Stimulated activated CD4-positive, alpha-beta T cell treated with anti-CD3 and anti-CD28 coated beads, TNF-alpha, amount 100 ng/mL, for 1 hour (primary cell): ENCODE results near the gene EDN2.

Source experiments
- DNase-seq, 3 donors: peaks; one replicate each; pipeline ENCODE4 v3.0.0-alpha.2; 2020; ENCODE audit warnings: low read depth in 3 of 3, low spot score in 1 of 3

The EDN2 gene

DNA sequence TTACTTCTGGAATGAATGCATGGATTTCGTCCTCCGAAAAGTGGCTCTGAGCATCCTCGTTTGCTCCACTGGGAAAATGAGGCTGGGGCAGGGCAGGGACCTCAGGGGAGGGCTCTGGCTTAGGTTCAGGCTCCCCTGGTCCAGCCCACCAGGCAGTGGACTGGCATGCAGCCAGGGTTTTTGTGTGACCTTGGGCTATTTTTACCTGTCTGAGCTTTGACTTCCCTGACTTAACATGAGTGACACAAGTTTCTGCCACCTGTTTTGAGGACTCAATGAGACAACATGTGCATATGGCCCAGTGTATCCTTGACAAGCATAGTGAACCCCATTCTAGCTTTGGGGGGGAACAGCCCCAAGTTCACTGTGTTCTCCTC lies 32.6 kb upstream of the EDN2 start:
- no peak for DNase-seq

- DNase-seq: peak in 2 of 3 donors; percentile 27 to 52
Measured at GRCh38 chr1:41516168-41517061, 31.9 kb upstream of the EDN2 start.

DNA sequence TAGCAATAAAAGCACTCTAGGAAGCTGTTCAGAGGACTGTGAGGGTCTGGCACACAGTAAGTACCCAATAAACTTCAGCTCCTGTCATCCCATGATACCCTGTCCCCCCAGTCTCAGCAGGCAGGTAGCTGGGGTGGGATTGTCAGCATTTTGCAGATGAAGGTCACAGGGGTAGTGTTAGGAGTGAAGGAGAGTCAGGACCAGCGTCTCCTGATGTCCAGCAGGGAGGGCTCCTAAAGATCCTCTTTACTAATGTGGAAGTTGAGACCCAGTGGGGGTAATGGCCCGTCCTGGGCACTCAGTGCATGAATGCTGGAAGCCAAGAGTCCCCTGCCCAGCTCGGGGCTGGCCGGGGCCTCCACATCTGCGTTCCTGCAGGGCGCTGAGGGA lies 31.3 kb upstream of the EDN2 start:
- DNase-seq: no peak

GRCh38 chr1:41515131-41515678 lies 30.7 kb upstream of the EDN2 start:
- DNase-seq: no peak

DNA sequence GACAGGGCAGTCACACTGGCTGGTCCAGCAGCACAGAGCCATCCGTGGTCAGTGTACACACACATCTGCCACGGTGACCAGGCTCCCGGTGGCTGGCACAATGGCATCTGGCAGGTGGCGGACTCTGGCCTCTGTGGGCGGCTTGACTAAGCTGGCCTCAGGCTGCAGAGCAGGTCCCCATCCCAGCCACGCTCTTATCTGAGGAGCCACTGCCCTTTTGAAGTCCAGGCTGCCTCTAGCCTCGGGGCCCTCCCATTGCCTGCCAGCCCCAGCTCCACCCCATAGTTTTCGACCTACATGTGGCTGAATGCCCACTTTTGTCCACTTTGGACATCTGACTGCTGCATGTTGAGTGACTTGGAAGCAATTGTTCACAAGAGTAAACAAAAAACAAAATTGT lies 29.9 kb upstream of the EDN2 start:
- DNase-seq: no peak

DNA sequence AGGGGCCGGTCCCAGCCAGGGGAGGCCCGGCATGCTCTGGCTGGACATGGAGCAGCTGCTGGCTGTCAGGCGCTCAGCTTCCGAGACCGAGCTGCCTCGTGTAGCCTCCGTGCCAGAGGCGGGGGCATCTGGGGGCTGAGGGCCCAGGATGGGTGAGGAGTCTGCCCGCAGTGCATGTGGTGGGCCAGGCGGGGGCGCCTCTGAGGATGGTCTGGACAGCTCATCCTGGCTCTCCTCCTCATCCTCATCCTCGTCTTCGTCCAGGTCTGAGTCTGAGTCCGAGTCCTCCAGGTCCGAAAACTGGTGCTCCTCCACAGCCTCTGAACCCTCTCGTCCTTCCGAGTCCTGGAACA lies 28.9 kb upstream of the EDN2 start:
- DNase-seq: peak in 1 of 3 donors; percentile 26

DNA sequence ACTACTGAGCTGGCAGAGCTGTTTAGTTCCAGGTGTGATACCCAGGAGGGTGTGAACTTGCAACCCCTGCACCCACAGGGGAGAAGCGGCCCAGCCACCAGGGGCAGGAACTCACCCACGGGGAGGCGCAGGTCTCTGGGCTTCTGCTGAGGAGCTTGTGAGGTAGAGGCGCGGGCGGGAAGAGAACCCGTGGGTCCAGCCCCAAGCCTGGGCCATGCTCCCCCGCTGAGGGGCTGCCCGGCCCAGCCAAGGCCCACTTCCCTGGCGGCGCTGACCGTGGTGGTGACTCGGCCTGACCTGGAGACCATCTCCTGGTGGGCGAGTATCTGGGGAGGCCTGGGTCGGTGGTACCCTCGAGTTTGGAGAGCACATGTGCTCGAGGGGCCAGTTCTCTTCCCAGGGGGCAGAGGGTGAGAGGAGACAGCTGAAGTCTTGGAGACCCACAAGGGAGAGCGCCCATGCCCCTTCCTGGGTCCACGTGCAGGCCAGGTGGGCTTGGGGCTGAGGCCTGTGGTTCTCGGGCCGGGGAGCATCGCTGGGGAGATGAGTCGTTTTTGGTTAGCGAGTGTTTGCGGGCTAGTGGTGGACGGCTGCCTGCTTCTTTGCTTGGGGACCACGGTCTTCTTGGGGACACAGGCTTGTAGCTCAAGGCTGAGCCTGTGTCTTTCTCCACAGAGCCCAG lies 28.4 kb upstream of the EDN2 start:
- DNase-seq: no peak

- no peak for DNase-seq
Measured at GRCh38 chr1:41511239-41511540, 26.7 kb upstream of the EDN2 start.

- DNase-seq: no peak
Measured at GRCh38 chr1:41510531-41511238, 26.2 kb upstream of the EDN2 start.

DNA sequence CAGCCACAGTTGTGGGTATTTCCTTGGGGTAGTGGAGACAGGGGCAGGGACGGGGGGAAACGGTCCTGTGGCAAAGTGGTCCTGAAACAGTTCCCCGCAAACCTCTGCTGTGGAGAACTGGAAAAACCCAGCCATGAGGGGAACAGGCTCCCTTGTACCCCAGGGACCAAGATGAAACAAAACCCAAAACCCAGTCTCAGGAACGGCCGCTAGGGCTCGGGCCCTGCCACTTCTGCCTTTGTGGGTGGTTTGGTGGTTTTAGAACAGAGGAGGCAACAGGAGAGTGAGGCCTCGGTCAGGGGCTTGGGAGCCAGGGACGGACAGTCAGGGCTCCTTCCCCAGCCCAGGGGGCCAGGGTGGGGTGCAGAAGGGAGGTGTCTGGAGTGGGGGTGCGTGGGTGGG lies 24.8 kb upstream of the EDN2 start:
- DNase-seq: no peak

DNA sequence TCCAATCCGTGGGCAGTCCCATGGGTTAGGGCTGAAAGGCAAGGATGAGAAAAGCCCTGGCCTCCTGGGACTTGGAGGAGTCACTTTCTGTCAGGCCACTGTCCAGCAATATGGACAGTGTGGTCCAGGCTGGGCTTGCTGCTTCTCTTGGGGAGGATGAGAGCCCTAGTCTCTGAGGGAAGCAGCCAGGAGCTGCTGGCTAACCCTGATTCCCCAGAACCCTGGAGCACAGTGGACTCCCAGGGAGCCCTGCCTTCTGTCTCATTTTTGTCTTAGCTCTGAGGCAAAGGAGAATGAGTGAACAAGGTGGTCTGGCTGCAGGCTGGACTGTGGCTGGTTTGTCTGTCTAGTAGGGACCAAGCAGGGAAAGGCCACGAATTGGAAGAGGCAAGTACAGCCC lies 23.8 kb upstream of the EDN2 start:
- no peak for DNase-seq

GRCh38 chr1:41507836-41508235 lies 23.4 kb upstream of the EDN2 start:
- DNase-seq: no peak

DNA sequence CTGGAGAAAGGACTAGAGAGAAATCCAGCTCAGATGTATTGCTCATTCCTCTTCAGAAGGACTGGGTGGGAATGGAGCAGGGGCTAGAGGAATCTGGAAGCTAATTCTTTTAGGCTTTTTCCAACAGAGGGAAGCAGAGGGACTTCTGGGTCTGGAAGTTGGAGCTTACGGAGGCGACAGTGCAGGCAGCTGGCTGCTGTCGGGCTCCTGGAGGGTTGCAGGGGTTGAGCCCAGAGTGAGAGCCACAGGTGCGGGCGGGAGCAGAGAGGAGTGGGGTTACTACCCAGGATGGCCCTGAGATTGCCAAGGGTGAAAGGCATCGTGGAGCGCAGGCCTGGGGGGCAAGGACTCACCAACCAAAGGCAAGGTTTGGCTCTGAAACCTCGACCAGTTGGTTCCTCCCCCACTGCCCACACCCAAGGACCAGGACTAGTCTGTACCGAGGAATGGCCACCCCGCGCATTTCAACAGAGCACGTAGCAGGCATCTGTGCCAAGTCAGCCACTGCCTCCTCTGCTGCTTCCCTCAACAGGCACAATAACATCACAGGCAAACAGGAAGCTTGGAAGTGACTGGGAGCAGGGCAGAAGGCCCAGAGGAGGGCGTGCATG lies 22.7 kb upstream of the EDN2 start:
- DNase-seq: no peak

- no peak for DNase-seq
Measured at GRCh38 chr1:41504114-41505035, 19.9 kb upstream of the EDN2 start.

- no peak for DNase-seq
Measured at GRCh38 chr1:41503538-41504113, 19.1 kb upstream of the EDN2 start.

- DNase-seq: no peak
Measured at GRCh38 chr1:41502912-41503311, 18.4 kb upstream of the EDN2 start.

DNA sequence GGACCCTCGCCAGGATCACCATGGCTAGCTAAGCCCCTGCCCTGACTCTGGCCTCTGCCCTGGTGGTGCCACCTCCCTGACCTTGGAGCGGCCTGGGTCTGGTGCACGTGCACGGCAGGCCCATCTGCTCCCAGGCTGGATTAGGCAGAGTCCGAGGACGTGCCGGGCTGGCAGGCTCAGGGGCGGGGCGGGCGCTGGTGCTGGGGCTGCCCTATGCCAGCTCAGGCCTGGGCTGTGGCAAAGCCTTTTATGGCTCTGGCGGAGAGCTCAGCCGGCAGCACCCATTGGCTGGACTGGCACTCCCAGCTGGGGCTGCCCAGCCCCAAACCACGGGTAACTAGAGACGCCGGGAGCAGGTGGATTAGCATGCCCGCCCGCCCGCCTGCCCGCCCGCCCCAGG lies 17.1 kb upstream of the EDN2 start:
- no peak for DNase-seq

- DNase-seq: no peak
Measured at GRCh38 chr1:41500781-41501518, 16.5 kb upstream of the EDN2 start.

GRCh38 chr1:41500378-41500777 lies 15.9 kb upstream of the EDN2 start:
- no peak for DNase-seq

DNA sequence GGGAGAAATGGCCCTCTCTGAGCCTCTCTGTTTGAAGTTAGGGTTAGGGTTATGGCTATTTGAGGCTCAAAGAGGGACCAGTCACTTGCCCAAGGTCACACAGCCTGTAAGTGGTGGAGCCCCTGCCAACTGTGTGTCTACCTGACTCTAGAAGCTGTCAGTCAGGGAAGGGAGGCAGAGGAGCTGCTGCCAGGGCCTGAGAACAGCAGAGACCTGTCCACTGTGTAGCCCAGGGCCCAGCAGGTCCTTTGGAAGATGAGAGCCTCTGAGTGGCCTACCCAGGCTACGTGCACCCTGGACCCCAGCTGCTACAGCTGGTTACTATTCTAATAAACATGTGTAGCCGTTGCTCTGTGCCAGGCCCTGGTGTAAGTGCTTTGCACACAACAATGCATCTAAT lies 15.1 kb upstream of the EDN2 start:
- DNase-seq: no peak
